Gastrocnemius medialis (tissue), 4 donors: Measurements from ENCODE around the gene HCFC2.

ENCODE experiments used
- CTCF ChIP-seq, 5 experiments: fragments of 450-650 bp in 3 of 5; fragments of 200-600 bp in 2 of 5; sonication (generic) in 2 of 5; IDR thresholded peaks in 4 of 5; conservative IDR thresholded peaks in 1 of 5; 1 replicate in 4 of 5; 2 replicates in 1 of 5; pipeline ENCODE4 v1.5.1; 2016 to 2019; ENCODE audit warnings: antibody characterized with exemption in 5 of 5, mild to moderate bottlenecking in 3 of 5, moderate library complexity in 3 of 5
- POLR2A ChIP-seq, 2 donors: fragments of 450-650 bp; IDR thresholded peaks; one replicate each; pipeline ENCODE4 v1.6.1; 2017; ENCODE audit warnings: antibody characterized with exemption in 2 of 2, mild to moderate bottlenecking in 2 of 2, moderate library complexity in 2 of 2

- no peak for TF ChIP-seq POLR2A (IDR thresholded peaks at IDR 0.05)
- TF ChIP-seq CTCF (IDR thresholded peaks at IDR 0.05 in 4 of 5, conservative IDR thresholded peaks at IDR 0.05 in 1 of 5), result no peak
These were observed 30.0 kb downstream of the HCFC2 start for GRCh38 chr12:104094284-104094683.
